Fibroblast of skin of left biceps (primary cell): Measurements from ENCODE around the gene GNG10.
"Not testable (repeated sequence)": the region's sequence is repeated elsewhere in the genome, so short reads cannot be mapped to it uniquely, and the experiment has no call there.

Experiments used
- DNase-seq, 2 experiments: peaks; one replicate each; pipeline ENCODE4 v3.0.0-alpha.2; 2013; ENCODE audit warnings: low read depth in 2 of 2

The GNG10 gene

GRCh38 chr9:111649016-111649415 lies 12.4 kb upstream of the GNG10 start:
- DNase-seq, result no peak

GRCh38 chr9:111657051-111657450 lies 4.4 kb upstream of the GNG10 start:
- no peak for DNase-seq

DNA sequence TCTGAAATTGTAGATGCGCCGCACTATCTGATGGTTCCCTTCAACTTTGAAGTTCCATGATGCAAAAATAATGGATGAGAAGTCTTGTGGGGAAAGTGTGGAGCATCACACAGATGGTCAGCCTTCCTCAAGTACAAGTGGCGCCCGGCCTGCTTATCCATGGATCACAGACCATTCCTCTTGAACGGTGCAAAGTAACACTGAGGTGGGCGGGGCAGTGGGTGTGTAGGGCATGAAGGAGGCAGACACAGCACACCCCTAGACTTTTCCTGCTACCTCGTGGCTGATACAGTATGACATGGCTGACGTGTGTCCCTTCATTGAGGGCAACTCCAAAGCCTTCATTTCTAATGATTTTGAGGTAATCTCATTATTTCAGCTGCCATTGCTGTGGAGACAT lies 2.5 kb upstream of the GNG10 start:
- DNase-seq, result no peak

DNA sequence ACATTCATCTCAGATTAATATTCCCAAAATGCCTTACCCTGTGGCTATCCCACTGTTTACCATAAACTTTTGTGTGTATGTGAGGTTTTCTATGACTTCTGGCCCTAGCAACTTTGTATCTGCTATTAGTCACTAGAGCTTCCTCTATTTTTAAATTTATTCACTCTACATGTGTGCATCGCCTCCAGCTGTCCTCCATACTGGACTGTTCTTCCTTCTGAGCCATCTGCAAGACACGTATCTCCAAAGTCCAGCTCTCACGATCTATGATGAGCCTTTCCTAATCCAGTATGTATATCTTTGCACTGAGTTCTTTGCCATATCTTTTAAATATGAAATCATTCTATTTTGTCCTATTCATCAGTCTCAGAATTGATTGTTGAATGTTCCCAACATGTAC lies 1.7 kb upstream of the GNG10 start:
- no peak for DNase-seq

DNA sequence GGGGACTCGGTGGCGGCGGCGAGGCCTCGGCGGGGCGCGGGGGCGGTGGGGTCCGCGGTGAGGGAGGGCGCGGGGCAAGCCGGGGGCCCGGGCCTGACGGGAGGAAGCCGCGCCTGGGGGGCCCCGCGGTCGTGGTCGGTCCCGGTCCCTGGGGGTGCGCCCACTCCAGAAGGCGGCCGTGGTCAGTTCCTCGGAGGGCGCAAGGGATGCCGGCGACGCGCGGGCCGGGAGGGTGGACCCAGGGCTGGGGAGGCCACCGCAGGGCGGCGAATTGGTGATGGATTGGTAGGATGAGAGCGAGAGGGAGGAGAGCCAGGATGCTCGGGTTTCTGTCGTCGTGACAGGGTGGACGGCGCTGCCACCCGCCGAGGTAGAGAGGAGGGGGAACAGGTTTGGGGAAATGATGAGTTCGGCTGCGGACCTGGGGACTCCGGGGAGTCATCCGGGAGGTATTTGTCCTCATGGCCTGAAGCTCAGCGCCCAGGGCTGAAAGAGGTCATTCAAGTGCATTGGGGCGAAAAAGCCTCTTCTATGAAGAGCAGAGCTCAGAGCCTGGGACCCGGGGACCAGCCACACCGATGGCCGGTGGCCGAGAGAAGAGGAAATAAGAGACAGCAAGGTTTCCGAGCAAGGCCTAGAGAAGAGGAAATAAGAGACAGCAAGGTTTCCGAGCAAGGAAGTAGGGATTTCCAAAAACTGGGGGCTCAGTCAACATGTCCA lies 557 bp downstream of the GNG10 start:
- no peak for DNase-seq

- DNase-seq, result no peak
These were observed 1.3 kb downstream of the GNG10 start for GRCh38 chr9:111662576-111663300.

- DNase-seq, result no peak
These were observed 2.0 kb downstream of the GNG10 start for GRCh38 chr9:111663301-111663823.

DNA sequence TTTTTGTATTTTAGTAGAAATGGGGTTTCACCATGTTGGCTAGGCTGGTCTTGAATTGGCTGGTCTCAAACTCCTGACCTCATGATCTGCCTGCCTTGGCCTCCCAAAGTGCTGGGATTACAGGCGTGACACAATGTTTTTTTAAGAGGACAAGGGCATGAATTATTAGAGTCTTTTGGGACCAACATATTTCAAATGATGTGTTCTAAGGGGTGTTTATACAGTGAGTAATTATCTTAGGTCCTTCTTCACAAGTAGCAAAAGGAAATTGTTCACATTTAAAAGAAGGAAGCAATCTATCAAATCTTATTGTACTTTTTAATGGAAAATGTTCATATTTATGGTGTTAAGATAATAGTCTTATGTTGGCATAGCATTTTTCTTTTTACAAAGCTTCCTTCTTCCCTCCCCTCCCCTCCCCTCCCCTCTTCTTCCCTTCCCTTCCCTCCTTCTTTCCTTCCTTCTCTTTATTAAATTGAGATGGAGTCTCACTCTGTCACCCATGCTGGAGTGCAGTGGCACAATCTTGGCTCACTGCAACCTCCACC lies 6.7 kb downstream of the GNG10 start:
- DNase-seq, result no peak

DNA sequence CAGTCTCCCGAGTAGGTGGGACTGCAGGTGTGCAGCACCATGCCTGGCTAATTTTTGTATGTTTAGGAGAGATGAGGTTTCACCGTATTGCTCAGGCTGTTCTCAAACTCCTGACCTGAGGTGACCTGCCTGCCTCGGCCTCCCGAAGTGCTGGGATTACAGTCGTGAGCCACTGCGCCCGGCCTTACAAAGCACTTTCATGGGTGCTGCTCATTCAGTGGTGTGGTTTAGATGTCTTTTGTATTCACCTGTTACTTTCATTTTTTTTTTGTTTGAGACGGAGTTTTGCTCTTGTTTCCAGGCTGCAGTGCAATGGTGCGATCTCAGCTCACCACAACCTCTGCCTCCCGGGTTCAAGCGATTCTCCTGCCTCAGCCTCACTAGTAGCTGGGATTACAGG lies 7.2 kb downstream of the GNG10 start:
- DNase-seq, result not testable (repeated sequence)

GRCh38 chr9:111674319-111674718 lies 12.9 kb downstream of the GNG10 start:
- DNase-seq, result no peak

GRCh38 chr9:111676116-111676515 lies 14.7 kb downstream of the GNG10 start:
- DNase-seq, result no peak

GRCh38 chr9:111678293-111678692 lies 16.9 kb downstream of the GNG10 start:
- no peak for DNase-seq

DNA sequence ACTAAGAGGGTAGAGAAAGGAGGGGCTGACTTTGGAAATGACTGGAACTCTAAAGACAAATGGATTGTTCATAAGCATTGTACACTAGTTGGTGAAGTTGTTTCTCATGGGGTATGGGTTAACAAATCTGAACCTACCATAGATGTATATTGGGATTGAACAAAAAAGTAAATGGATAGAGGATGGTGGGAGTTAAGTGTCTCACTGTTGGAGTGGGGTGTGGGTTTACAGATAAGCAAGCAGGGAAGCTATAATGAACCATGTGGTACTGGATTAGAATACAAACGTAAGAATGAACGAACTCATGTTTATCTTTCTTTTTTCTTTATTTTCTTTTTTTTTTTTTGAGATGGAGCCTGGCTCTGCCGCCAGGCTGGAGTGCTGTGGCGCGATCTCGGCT lies 17.8 kb downstream of the GNG10 start:
- DNase-seq, result no peak

- DNase-seq, result no peak
These were observed 22.0 kb downstream of the GNG10 start for GRCh38 chr9:111683392-111683791.

DNA sequence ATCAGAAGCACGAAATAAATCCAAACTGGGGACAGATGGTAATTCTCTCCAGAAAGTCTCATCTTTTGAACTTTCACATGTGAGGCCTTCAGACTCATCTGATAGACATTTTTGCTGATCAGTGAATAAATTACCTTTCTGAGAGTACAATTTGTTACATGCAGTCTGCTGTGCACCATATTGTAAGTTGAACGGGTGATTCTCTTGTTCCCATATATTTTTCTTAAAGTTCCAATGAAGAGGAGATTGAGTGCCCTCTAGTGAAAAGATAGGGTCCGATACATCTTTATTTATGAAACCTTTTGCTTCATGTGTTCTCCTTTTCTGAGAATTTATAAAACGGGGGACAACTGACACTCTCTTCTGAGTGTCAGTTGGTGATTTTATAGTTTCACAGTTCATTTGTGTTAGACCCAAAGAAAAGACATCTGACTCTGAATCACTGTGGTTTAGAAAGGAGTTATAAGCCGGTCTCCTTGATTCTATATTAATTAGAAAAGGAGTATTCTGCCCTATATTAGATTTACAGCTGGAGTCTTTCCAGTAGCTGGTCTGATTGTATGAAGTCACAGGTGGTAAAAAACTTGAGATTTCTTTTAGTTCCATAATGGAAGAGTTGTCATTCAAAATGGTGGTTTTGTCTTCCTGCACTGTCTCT lies 30.4 kb downstream of the GNG10 start:
- peak in 1 of 2 experiments; percentile 8 for DNase-seq

DNA sequence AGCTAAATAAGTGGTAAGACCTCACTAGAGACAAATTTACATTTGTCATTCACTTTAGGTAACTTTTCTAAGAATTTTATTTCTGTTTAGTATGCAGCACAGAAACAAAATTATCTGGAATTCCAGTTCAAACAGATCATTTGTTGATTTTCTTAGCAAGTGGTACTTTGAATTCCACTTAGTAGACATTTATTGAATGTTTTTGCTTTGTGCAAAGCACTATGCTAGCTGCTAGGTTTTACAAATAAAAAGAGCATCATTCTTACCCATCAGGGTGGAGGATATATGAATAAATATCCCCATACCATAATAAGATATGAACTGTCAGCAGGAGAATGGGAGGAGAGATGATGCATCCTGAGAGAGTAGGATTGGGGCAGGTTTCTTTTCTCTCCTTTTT lies 35.4 kb downstream of the GNG10 start:
- DNase-seq, result no peak

GRCh38 chr9:111700776-111701175 lies 39.4 kb downstream of the GNG10 start:
- no peak for DNase-seq

DNA sequence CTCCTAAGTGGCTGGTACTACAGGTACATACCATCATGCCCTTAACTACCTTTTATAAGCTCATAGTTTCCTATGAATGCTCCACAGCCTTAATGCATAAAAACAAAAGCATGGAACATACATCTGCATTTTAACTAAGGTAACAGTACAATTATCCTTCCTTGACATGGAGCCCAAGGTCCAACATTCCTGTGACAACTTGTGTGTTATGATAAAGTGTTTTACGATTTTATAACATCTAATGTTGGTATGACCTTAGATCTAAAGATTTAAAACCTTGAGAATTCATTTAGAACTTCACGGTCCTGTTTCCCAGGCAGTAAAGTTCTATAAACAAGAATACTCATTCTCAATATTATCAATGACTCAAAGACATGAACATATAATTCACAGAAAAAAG lies 43.1 kb downstream of the GNG10 start:
- DNase-seq, result no peak

DNA sequence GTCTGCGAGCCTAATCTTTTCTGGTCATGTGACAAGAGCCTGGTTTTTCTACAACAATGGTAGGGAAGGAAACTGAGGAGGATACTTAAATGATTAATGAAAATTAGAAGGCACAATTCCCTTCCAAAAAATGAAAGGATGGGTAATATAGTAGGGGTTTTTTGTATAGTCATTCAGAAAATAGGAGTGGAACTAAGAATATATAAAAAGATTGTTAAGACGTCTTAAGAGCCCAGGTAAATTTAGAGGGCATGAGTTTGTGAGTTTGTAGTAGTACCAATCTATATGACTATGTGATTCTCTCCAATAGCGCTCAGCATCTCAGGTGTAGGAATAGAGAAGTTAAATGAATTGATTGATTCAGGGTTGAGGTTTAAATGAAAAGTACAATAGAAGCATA lies 50.1 kb downstream of the GNG10 start:
- no peak for DNase-seq

GRCh38 chr9:111712369-111712768 lies 51.0 kb downstream of the GNG10 start:
- no peak for DNase-seq

DNA sequence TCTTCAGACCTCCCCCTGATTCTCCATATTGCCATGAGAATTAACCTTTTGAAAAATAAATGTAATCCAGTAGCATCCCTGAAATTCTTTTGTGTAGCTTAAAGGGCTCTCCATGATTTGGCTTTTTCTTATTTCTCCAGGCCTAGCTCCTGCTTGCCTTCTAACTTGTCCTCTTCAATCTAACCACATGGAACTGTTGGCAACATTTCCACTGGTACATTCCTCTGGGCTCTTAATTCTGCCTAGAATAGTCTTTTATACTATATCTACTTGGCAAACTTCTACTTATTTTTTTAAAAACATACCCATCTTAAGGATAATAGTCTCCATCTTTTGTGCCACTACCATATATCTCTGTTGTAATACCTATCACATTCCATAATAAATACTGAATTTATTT lies 54.1 kb downstream of the GNG10 start:
- no peak for DNase-seq

DNA sequence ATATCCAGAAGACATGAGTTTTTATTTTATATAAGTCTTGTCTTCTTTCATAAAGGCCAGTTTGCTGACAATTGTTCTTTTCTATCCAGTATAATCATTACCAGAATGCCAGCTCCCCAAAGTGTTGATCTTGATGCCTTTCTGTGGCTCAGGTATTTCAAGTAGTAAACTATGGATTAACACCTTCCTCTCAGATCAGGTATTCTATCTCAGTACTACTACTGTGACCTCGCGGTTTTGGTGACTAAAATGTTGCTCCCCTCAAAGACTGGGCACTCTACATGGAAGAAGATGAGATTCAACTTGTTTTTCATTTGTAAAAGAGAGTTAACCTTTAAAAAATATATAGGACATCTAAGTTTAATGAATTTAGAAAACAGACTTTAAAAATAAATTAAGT lies 58.1 kb downstream of the GNG10 start:
- no peak for DNase-seq
